ENCODE measurements around the gene RNF146. TPM values are rescaled to one million over a fixed set of nuclear protein-coding genes. Genes with fewer than 3 reads are reported as not detected.
"Not testable (repeated sequence)": the region's sequence is repeated elsewhere in the genome, so short reads cannot be mapped to it uniquely, and the experiment has no call there.

The RNF146 gene
- total RNA-seq, 3 donors from 2014 or later (not counting 1 experiment from before 2014, with no cell fraction given): 23.0 to 34.8 (median 25.4) TPM

DNA sequence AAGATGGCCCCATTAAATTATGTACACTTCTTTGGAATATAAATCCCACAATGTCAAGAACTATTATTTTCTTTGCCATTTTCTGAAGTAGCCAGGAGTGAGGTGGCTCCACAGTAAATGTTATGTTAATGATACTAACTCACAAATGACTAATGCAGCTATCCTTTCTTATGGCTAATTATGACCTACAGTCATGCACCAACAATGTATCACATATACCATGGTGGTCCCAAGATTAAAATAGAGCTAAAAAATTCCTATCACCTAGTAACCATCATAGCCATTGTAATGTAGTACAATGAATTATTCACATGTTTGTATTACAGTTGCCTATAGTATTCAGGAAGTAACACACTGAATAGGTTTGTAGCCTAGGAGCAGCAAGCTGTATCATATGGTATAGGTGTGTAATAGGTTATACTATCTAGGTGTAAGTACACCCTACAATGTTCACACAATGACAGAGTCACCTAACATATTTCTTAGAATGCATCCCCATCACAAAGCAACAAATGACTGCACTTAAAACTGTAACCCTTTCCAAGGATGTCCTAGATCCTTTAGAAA lies 61.5 kb downstream of the RNF146 start:
- H3K4me3 Mint-ChIP-seq: no peak overlapping the region
- H3K9me3 Mint-ChIP-seq: no peaks in the 10 kb centered on the region
- intact Hi-C loops (cut with micrococcal nuclease): no loop called here

DNA sequence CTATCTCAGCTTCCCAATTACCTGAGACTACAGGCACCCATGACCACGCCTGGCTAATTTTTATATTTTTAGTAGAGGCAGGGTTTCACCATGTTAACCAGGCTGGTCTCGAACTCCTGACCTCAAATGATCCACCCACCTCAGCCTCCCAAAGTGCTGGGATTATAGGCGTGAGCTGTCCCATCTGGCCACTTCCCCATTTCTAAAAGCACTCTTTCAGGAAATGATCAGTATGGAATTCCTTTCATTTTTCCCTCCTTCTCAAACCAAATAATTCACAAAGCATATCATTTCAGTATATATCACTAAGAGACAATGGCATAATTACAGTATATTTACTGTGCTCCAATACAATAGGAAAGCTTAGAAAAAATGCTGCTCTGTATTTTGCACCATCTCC lies 64.6 kb downstream of the RNF146 start:
- H3K27me3 Mint-ChIP-seq (ENCODE audit: low read depth in 2 of 2); H3K27ac ChIP-seq (ENCODE audit: low read length); intact Hi-C loops (cut with micrococcal nuclease); H3K9me3 Mint-ChIP-seq; H3K4me3 ChIP-seq (ENCODE audit: low read length); ATAC-seq; H3K9me3 ChIP-seq (ENCODE audit: control insufficient read depth, insufficient read depth, low read length); H3K4me3 Mint-ChIP-seq; H3K36me3 Mint-ChIP-seq; H3K4me1 ChIP-seq (ENCODE audit: control insufficient read depth, insufficient read depth, low read length); H3K27me3 ChIP-seq (ENCODE audit: control insufficient read depth, insufficient read depth, low read length); DNase-seq: not testable (repeated sequence)
- H3K4me1 Mint-ChIP-seq: peaks cover 18 to 19% of the 10 kb centered on the region in 2 donors
- peak overlapping the region in 1 of 2 donors; percentile 13 for H3K27ac Mint-ChIP-seq
- peaks cover 12% of the 10 kb centered on the region for H3K36me3 ChIP-seq (ENCODE audit: control insufficient read depth, insufficient read depth, low read length)
- 86% methylated on average over 2 of the region's 3 CpGs for WGBS (ENCODE audit: insufficient coverage)

More for the DNA sequence above, 61.5 kb downstream of the RNF146 start:
- Mint-ChIP-seq H3K36me3 (peaks cover 7% of the 10 kb centered on the region), H3K27ac (no peak overlapping the region), H3K27me3 (ENCODE audit: low read depth in 2 of 2) (no peaks in the 10 kb centered on the region), H3K4me1 (peaks cover 7 to 13% of the 10 kb centered on the region in 2 donors)
- TF ChIP-seq, protein P1, sequence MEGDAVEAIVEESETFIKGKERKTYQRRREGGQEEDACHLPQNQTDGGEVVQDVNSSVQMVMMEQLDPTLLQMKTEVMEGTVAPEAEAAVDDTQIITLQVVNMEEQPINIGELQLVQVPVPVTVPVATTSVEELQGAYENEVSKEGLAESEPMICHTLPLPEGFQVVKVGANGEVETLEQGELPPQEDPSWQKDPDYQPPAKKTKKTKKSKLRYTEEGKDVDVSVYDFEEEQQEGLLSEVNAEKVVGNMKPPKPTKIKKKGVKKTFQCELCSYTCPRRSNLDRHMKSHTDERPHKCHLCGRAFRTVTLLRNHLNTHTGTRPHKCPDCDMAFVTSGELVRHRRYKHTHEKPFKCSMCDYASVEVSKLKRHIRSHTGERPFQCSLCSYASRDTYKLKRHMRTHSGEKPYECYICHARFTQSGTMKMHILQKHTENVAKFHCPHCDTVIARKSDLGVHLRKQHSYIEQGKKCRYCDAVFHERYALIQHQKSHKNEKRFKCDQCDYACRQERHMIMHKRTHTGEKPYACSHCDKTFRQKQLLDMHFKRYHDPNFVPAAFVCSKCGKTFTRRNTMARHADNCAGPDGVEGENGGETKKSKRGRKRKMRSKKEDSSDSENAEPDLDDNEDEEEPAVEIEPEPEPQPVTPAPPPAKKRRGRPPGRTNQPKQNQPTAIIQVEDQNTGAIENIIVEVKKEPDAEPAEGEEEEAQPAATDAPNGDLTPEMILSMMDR (IDR thresholded peaks at IDR 0.05): no peak
- H3K27me3 ChIP-seq (ENCODE audit: control insufficient read depth, insufficient read depth, low read length): no peaks in the 10 kb centered on the region
- DNase-seq: no peak
- no peak overlapping the region for H3K27ac ChIP-seq (ENCODE audit: low read length)
- H3K9me3 ChIP-seq (ENCODE audit: control insufficient read depth, insufficient read depth, low read length): no peaks in the 10 kb centered on the region
- H3K36me3 ChIP-seq (ENCODE audit: control insufficient read depth, insufficient read depth, low read length): peaks cover 35% of the 10 kb centered on the region
- no peak for ATAC-seq
- H3K4me1 ChIP-seq (ENCODE audit: control insufficient read depth, insufficient read depth, low read length): peaks cover 4% of the 10 kb centered on the region
- H3K4me3 ChIP-seq (ENCODE audit: low read length): no peak overlapping the region

DNA sequence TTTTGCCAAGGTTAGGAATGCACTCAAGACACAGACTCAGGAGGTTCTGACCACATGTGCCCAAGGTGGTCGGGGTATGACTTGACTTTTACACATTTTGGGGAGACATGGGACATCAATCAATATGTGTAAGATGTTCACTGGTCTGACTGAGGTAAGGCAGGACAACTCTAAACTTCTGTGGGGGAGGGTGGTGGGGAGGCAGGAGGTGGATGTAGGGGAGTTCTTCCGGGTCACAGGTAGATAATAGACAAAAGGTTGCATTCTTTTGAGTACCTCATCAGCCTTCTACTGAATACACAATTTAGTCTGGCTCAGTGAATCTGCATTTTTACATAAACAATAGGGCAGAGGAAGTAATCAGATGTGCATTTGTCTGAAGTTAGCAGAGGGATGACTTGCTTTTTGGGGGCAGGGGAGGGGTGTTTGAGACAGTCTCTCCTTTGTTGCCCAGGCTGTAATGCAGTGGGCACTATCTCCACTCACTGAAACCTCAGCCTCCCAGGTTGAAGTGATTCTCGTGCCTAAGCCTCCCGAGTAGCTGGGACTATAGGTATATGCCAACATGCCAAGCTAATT lies 65.8 kb downstream of the RNF146 start:
- no peaks in the 10 kb centered on the region for H3K36me3 Mint-ChIP-seq
- peak overlapping the region in 1 of 2 donors; percentile 8 for H3K27ac Mint-ChIP-seq
- H3K4me1 Mint-ChIP-seq: peaks cover 27 to 30% of the 10 kb centered on the region in 2 donors

More for the DNA sequence above, 65.8 kb downstream of the RNF146 start:
- H3K36me3 ChIP-seq (ENCODE audit: control insufficient read depth, insufficient read depth, low read length): peaks cover 6% of the 10 kb centered on the region
- Mint-ChIP-seq H3K27me3 (ENCODE audit: low read depth in 2 of 2) (no peaks in the 10 kb centered on the region), H3K9me3 (no peaks in the 10 kb centered on the region), H3K4me3 (no peak overlapping the region)
- H3K9me3 ChIP-seq (ENCODE audit: control insufficient read depth, insufficient read depth, low read length): no peaks in the 10 kb centered on the region
- no peak overlapping the region for H3K4me3 ChIP-seq (ENCODE audit: low read length)
- H3K4me1 ChIP-seq (ENCODE audit: control insufficient read depth, insufficient read depth, low read length): peaks cover 4% of the 10 kb centered on the region
- no peaks in the 10 kb centered on the region for H3K27me3 ChIP-seq (ENCODE audit: control insufficient read depth, insufficient read depth, low read length)
- TF ChIP-seq, protein P1 (IDR thresholded peaks at IDR 0.05): no peak
- no peak overlapping the region for H3K27ac ChIP-seq (ENCODE audit: low read length)
- ATAC-seq (no peak), DNase-seq (no peak)
- 94% methylated on average over 3 of the region's 4 CpGs for whole genome bisulfite sequencing (ENCODE audit: insufficient coverage)
- intact Hi-C loops (cut with micrococcal nuclease): no loop called here

Other genes with a start within 250 kb of the RNF146 start
- not detected for gene RSPO3, start 148.2 kb upstream of the RNF146 start, total RNA-seq
- 10 to 100 TPM; 18.7 to 35.1 (median 21.4) TPM for gene ECHDC1, start 76.7 kb downstream of the RNF146 start, total RNA-seq
- gene KIAA0408, start 192.5 kb downstream of the RNF146 start, total RNA-seq: under 1 TPM in 1 of 3 donors, not detected in 2; 0.58 TPM